GM12873 (cell line): ENCODE measurements around the gene MAP3K5.

ENCODE experiments used
- TF ChIP-seq, protein P1 (sequence below): IDR thresholded peaks from 2 replicates; pipeline ENCODE4 v1.5.1; 2012; ENCODE audit warnings: low read depth, mild to moderate bottlenecking, moderate library complexity, low read length, control low read depth; ENCODE audit not compliant: insufficient read depth; ENCODE audit errors: missing control alignments

Gene MAP3K5

DNA sequence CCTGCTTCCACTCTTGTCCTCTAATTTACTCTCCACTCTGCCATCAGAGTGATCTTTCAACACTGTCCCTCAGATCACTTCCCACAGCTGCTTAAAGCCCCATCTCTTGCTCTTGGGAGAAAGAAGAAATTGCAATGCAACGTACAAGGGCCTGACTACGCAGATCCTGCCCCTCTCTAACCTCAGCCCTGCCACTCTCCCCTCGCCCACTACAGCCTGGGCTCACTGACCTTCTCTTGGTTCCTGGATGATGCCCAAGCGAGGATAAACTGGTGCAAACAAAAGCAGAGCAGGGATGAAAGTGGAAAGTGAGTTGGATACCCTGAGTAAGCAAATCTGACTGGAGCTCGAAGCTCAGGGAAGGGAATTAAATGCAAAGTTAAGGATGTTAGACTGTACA, 92.9 kb downstream of the MAP3K5 start:
- TF ChIP-seq, protein P1, sequence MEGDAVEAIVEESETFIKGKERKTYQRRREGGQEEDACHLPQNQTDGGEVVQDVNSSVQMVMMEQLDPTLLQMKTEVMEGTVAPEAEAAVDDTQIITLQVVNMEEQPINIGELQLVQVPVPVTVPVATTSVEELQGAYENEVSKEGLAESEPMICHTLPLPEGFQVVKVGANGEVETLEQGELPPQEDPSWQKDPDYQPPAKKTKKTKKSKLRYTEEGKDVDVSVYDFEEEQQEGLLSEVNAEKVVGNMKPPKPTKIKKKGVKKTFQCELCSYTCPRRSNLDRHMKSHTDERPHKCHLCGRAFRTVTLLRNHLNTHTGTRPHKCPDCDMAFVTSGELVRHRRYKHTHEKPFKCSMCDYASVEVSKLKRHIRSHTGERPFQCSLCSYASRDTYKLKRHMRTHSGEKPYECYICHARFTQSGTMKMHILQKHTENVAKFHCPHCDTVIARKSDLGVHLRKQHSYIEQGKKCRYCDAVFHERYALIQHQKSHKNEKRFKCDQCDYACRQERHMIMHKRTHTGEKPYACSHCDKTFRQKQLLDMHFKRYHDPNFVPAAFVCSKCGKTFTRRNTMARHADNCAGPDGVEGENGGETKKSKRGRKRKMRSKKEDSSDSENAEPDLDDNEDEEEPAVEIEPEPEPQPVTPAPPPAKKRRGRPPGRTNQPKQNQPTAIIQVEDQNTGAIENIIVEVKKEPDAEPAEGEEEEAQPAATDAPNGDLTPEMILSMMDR = no peak

DNA sequence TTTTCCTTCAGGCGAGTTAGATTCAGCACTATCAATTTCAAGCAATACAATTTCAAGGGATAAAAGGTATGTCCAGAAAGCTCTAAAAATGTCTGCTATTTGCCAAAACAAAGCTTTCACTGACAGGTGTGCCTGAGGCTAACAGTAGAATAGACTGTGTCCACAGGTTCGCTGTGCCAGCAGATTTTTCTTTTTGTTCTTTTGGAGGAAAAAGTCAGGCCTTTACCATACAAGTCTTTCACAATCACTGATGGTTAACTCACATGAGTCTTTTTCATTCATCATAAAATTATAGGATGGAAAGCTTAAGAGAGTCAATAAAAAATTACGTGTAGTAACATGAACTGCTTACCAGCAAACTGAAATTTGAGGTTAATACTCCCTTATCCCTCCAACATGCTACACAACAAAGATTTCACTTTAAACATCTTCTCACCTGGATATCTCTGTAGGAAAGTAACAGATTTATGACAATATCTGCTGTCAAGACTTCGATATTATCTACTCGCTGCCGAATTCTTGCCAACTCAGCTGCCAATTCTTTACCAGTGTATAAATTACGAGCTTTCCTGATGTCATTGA, 95.4 kb downstream of the MAP3K5 start:
- TF ChIP-seq, protein P1 = no peak

DNA sequence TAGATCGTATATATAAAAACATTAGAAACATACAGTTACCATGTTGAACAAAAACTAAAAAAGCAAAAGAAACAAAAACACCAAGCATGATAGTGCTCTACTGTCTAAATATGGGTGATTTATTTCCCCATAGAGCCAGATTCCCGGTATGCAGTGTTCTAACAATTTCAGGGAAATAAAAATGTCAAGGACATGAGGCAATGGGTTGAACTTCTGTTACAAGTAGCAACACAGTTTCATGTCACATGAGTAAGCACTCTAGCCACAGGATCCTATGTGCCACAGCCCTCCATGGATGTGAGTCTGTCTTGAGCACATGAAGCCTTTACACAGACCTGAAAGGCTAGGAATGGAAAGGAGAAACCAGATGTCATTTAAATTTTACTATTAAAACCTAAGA, 96.0 kb downstream of the MAP3K5 start:
- TF ChIP-seq, protein P1 = no peak

DNA sequence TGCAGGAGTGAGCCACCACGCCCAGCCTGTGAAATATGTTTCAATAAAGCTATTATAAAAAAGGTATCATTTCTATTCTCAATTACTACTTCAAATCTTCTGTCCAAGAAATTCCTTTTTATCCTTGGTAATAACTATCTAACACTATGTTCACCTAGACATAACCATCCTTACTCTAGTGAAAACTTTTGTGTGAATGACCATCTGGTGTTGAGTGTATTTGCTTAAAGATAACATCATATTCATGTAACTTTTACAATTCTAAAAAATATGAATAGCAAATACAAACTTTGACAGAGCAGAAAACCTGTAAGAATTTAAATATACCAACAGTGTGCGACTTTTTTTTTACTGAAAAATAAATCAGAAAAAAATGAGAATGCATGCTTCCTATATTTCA, 96.9 kb downstream of the MAP3K5 start:
- TF ChIP-seq, protein P1 = no peak

DNA sequence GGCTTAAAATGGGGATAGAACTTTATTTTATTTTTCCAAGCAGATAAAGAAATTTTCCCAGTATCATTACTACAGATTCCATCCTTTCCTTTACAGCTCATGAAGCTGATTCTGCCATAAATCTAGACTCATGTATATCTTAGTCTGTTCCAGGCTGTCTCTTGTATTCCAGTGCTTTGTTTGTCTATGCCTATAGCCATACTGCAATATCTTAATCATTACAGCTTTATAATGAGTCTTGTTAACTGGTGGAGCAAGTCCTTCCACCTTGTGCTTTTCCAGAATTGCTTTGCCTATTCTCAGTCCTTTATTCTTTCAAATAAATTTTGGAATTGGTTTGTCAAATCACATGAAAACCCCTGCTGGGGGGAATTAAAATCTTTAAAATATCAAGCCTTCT, 99.2 kb downstream of the MAP3K5 start:
- TF ChIP-seq, protein P1 = no peak

DNA sequence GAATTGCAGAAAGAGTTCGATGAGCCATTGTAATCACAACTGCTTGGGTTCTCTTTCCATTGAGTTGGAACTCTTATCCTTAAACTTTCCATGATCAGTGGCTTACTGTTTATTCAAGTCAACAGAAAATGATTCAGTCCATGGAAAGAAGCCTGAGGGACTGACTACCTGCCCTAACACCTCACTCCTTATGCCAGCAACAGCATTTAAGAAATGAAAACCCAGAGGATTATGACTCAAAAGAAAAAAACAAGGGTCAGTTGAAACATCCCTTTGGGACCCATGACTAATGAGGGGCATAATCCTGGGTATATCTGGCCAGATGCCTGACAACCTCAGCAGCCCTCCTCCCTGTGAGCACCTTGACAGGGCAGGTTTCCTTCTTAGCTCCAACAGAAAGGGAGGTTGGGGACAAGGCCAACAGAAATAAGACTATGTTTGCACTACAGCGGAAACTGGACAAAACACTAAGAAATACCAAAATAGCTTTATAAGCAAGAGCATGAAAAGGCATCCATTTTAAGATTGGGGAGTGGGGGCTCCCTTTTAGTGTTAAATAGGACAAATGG, 106.7 kb downstream of the MAP3K5 start:
- TF ChIP-seq, protein P1 = no peak

DNA sequence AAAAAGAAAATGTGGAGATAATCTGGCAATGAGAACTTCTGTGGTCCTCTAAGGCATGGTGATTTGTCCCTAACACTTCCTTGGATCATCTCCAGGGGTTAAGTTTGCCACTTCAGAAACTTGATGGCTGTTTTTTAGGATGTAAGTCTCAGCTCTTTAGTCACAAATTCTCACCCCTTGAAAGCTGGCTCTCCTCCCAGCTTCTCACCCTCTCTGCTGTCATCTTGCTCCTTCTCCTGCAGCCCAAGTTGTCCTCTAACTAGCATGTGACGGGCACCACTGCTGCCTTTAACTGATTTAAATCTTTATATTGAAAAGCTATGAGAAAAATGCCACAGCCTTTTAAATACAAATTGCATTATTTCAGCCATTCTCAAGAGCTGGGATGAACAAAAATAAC, 107.8 kb downstream of the MAP3K5 start:
- TF ChIP-seq, protein P1 = no peak
